H1 (cell line): ENCODE measurements around the gene CIZ1.

ENCODE experiments used
- EP300 ChIP-seq, 2 experiments: IDR thresholded peaks; 1 replicate in 1 of 2; 2 replicates in 1 of 2; pipeline ENCODE4 v1.6.1; 2011 to 2012; ENCODE audit warnings: low read depth in 2 of 2, low read length in 2 of 2, mild to moderate bottlenecking in 2 of 2, borderline replicate concordance in 1 of 2, inconsistent platforms in 1 of 2, moderate library complexity in 1 of 2
- SP1 ChIP-seq: IDR thresholded peaks from 2 replicates; pipeline ENCODE4 v1.6.1; 2011; ENCODE audit warnings: low read depth, low read length
- SRF ChIP-seq: IDR thresholded peaks from 2 replicates; pipeline ENCODE4 v1.6.1; 2011; ENCODE audit warnings: mild to moderate bottlenecking, low read depth, low read length, moderate library complexity
- YY1 ChIP-seq: IDR thresholded peaks from 2 replicates; pipeline ENCODE4 v1.6.1; 2011; ENCODE audit warnings: low read depth, mild to moderate bottlenecking, low read length

DNA sequence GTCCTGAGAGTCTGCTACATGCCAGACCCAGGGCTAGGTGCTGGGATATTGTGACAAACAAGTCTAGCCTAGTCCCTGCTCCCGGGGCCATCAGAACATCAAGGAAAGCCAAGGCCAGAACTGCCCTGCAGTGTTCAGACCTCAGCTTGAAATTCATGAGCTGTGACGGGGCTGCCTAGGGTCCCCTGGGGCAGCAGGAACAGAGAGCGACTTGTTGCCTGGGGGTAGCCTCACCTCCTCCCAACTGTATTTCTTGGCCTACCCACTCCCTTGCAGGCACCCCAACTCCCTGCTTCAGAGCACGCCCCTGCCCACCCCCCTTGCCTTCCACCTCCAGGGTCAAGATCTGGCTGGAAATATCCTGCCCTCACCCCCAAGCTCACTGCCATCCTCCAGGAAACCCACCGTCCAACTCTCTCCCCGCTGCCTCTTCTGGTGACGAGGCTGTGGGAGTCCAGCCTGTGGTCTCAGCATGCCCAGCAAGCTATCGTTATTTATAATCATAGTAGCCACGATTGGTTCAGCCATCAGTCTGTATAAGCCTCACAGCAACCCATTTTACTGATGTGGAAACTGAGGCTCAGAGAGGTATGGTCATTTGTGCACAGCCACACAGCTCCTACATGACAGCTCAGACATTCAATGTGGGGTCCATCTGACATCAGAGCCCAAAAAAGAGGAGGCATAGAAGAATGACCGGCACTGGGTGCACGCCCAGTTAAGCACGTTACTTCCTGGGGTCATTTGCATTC lies 22.6 kb upstream of the CIZ1 start:
- TF ChIP-seq EP300 (IDR thresholded peaks at IDR 0.05; ENCODE audit: borderline replicate concordance in 1 of 2, low read depth in 2 of 2, low read length in 2 of 2): no peak
- TF ChIP-seq SP1: no peak
- TF ChIP-seq YY1: no peak
- no peak for TF ChIP-seq SRF
